NCI-H2227 treated with DMSO at 0.1 percent for 48 hours (cell line): Measurements from ENCODE around the gene PCCA.

ENCODE experiments used
- DNase-seq: peaks from one replicate; lab custom pipeline; 2025; lab: John Stamatoyannopoulos, UW

PCCA gene

GRCh38 chr13:100526318-100527000, 437.6 kb downstream of the PCCA start:
- DNase-seq, result no peak

GRCh38 chr13:100527644-100528043, 438.8 kb downstream of the PCCA start:
- DNase-seq, result no peak

- no peak for DNase-seq
Observed at GRCh38 chr13:100528353-100528752, 439.5 kb downstream of the PCCA start.

GRCh38 chr13:100528820-100529219, 439.9 kb downstream of the PCCA start:
- no peak for DNase-seq

- DNase-seq, result no peak
Observed at GRCh38 chr13:100529666-100530377, 440.9 kb downstream of the PCCA start.

- peak; percentile 88 for DNase-seq
Observed at GRCh38 chr13:100530671-100531213, 441.8 kb downstream of the PCCA start.

GRCh38 chr13:100532090-100532766, 443.3 kb downstream of the PCCA start:
- no peak for DNase-seq

- DNase-seq, result no peak
Observed at GRCh38 chr13:100532836-100533435, 444.0 kb downstream of the PCCA start.

- DNase-seq, result no peak
Observed at GRCh38 chr13:100533588-100534041, 444.7 kb downstream of the PCCA start.

GRCh38 chr13:100534147-100534843, 445.4 kb downstream of the PCCA start:
- no peak for DNase-seq

- no peak for DNase-seq
Observed at GRCh38 chr13:100534911-100535310, 446.0 kb downstream of the PCCA start.

GRCh38 chr13:100535426-100536135, 446.7 kb downstream of the PCCA start:
- DNase-seq, result no peak

- DNase-seq, result no peak
Observed at GRCh38 chr13:100536643-100537180, 447.8 kb downstream of the PCCA start.

GRCh38 chr13:100537486-100537885, 448.6 kb downstream of the PCCA start:
- DNase-seq, result no peak

GRCh38 chr13:100537951-100538462, 449.1 kb downstream of the PCCA start:
- no peak for DNase-seq

GRCh38 chr13:100540621-100541020, 451.7 kb downstream of the PCCA start:
- DNase-seq, result no peak

GRCh38 chr13:100541897-100542825, 453.3 kb downstream of the PCCA start:
- DNase-seq, result no peak

- no peak for DNase-seq
Observed at GRCh38 chr13:100542826-100543156, 453.9 kb downstream of the PCCA start.

- no peak for DNase-seq
Observed at GRCh38 chr13:100543872-100544602, 455.1 kb downstream of the PCCA start.
